Measurements from ENCODE around the gene ARMC12.
"Not testable (repeated sequence)": the region's sequence is repeated elsewhere in the genome, so short reads cannot be mapped to it uniquely, and the experiment has no call there.

Gene ARMC12

GRCh38 chr6:35718911-35719381 lies 17.9 kb upstream of the ARMC12 start:
- peak in 1 of 2 experiments; percentile 13 for DNase-seq

GRCh38 chr6:35719404-35719829 lies 17.4 kb upstream of the ARMC12 start:
- DNase-seq: no peak

- DNase-seq: peak; percentile 89 to 95
Observed at GRCh38 chr6:35719830-35720733, 16.8 kb upstream of the ARMC12 start.

GRCh38 chr6:35722121-35722761 lies 14.6 kb upstream of the ARMC12 start:
- DNase-seq: no peak

- DNase-seq: no peak
Observed at GRCh38 chr6:35723587-35723986, 13.2 kb upstream of the ARMC12 start.

GRCh38 chr6:35724059-35724458 lies 12.8 kb upstream of the ARMC12 start:
- DNase-seq: no peak

GRCh38 chr6:35724471-35724870 lies 12.4 kb upstream of the ARMC12 start:
- no peak for DNase-seq

- DNase-seq: no peak
Observed at GRCh38 chr6:35725081-35725708, 11.6 kb upstream of the ARMC12 start.

- peak; percentile 78 to 84 for DNase-seq
Observed at GRCh38 chr6:35725721-35726438, 11.0 kb upstream of the ARMC12 start.

GRCh38 chr6:35727231-35727934 lies 9.4 kb upstream of the ARMC12 start:
- peak; percentile 20 to 50 for DNase-seq

GRCh38 chr6:35727935-35728682 lies 8.7 kb upstream of the ARMC12 start:
- peak; percentile 64 to 82 for DNase-seq

GRCh38 chr6:35728683-35729678 lies 7.9 kb upstream of the ARMC12 start:
- DNase-seq: peak in 1 of 2 experiments; percentile 16

GRCh38 chr6:35729722-35730121 lies 7.1 kb upstream of the ARMC12 start:
- no peak for DNase-seq

GRCh38 chr6:35730745-35731413 lies 6.0 kb upstream of the ARMC12 start:
- no peak for DNase-seq

GRCh38 chr6:35731414-35731735 lies 5.5 kb upstream of the ARMC12 start:
- DNase-seq: peak; percentile 75 to 77

- DNase-seq: peak; percentile 90
Observed at GRCh38 chr6:35731736-35732532, 4.9 kb upstream of the ARMC12 start.

GRCh38 chr6:35733633-35734032 lies 3.2 kb upstream of the ARMC12 start:
- DNase-seq: no peak

- not testable (repeated sequence) for DNase-seq
Observed at GRCh38 chr6:35734319-35734718, 2.5 kb upstream of the ARMC12 start.

- no peak for DNase-seq
Observed at GRCh38 chr6:35735452-35735851, 1.4 kb upstream of the ARMC12 start.

Measured in Kasumi-1 (cell line).